Sciatic nerve (tissue), 2 donors: Measurements from ENCODE around the gene SFRP2. TPM values are rescaled to one million over a fixed set of nuclear protein-coding genes. Genes with fewer than 3 reads are reported as not detected.
A peak's percentile ranks its signal among the peaks of the same experiment; 100 is the strongest.

Experiments
- ATAC-seq: fragments of 200-7000 bp; cut with Tn5 transposase; one replicate; pipeline ENCODE4 v1.9.1; 2020; ENCODE audit warnings: mild to moderate bottlenecking, moderate library complexity
- DNase-seq: peaks from one replicate; pipeline ENCODE4 v3.0.0-alpha.2; 2020; ENCODE audit warnings: low spot score
- intact Hi-C: fragments of 100-400 bp; cut with DNase I; formaldehyde crosslinking; loops from one replicate; pipeline ENCODE4 v1.14.2; 2022
- total RNA-seq: library from RNA; stranded (reverse); fragmentation: NEBNext Ultra II Directional; extraction: Animal tissue kit (Norgen Biotek cat#: 25700); gene quantifications from one replicate; pipeline ENCODE4 v1.2.1, GENCODE V29; 2021
- donor health status: DM: no; HTN: no; CAD: no.
- donor health status: DM: no; HTN: no; CAD: no.

SFRP2 gene
- total RNA-seq, 1 donor from 2014 or later, result 126 TPM

GRCh38 chr4:153799694-153800074 is 10.8 kb upstream of the SFRP2 start:
- intact Hi-C loops, result no loop called here
- peak; percentile 81 for ATAC-seq
- no peak for DNase-seq

- DNase-seq (no peak), ATAC-seq (peak; percentile 43)
- intact Hi-C loops, result no loop called here
Observed at GRCh38 chr4:153798901-153799693, 10.2 kb upstream of the SFRP2 start.

- DNase-seq (no peak), ATAC-seq (peak; percentile 51)
- intact Hi-C loops, result no loop called here
Observed at GRCh38 chr4:153798420-153798819, 9.5 kb upstream of the SFRP2 start.

GRCh38 chr4:153794006-153794405 is 5.1 kb upstream of the SFRP2 start:
- intact Hi-C loops, result no loop called here

GRCh38 chr4:153792618-153793247 is 3.9 kb upstream of the SFRP2 start:
- intact Hi-C loops, result no loop called here
- no peak for ATAC-seq

More at GRCh38 chr4:153794006-153794405, 5.1 kb upstream of the SFRP2 start:
- DNase-seq, result no peak
- no peak for ATAC-seq

GRCh38 chr4:153791746-153792617 is 3.1 kb upstream of the SFRP2 start:
- DNase-seq, result peak; percentile 85
- intact Hi-C loops, result no loop called here
- peak; percentile 81 for ATAC-seq

More at GRCh38 chr4:153792618-153793247, 3.9 kb upstream of the SFRP2 start:
- DNase-seq, result no peak

- ATAC-seq, result peak; percentile 60
- intact Hi-C loops, result no loop called here
Observed at GRCh38 chr4:153790962-153791551, 2.2 kb upstream of the SFRP2 start.

GRCh38 chr4:153790500-153790865 is 1.6 kb upstream of the SFRP2 start:
- ATAC-seq (no peak), DNase-seq (no peak)
- intact Hi-C loops, result no loop called here

More at GRCh38 chr4:153790962-153791551, 2.2 kb upstream of the SFRP2 start:
- DNase-seq, result peak; percentile 65

- DNase-seq, result no peak
- intact Hi-C loops, result no loop called here
- ATAC-seq, result no peak
Observed at GRCh38 chr4:153789741-153790499, 1.0 kb upstream of the SFRP2 start.

GRCh38 chr4:153788051-153788412 is 851 bp downstream of the SFRP2 start:
- intact Hi-C loops, result no loop called here
- DNase-seq, result no peak
- ATAC-seq, result no peak

- intact Hi-C loops, result no loop called here
- ATAC-seq (no peak), DNase-seq (no peak)
Observed at GRCh38 chr4:153787575-153787974, 1.3 kb downstream of the SFRP2 start.

- no peak for DNase-seq
- intact Hi-C loops, result no loop called here
- no peak for ATAC-seq
Observed at GRCh38 chr4:153787061-153787560, 1.8 kb downstream of the SFRP2 start.

GRCh38 chr4:153785910-153786721 is 2.8 kb downstream of the SFRP2 start:
- ATAC-seq (no peak), DNase-seq (no peak)
- intact Hi-C loops, result no loop called here

- intact Hi-C loops, result no loop called here
- no peak for ATAC-seq
- DNase-seq, result no peak
Observed at GRCh38 chr4:153784166-153784699, 4.7 kb downstream of the SFRP2 start.

- no peak for DNase-seq
- ATAC-seq, result peak; percentile 14
- intact Hi-C loops, result no loop called here
Observed at GRCh38 chr4:153782581-153782980, 6.3 kb downstream of the SFRP2 start.

GRCh38 chr4:153781717-153782416 is 7.0 kb downstream of the SFRP2 start:
- DNase-seq (no peak), ATAC-seq (peak; percentile 81)
- intact Hi-C loops, result no loop called here

- ATAC-seq (no peak), DNase-seq (no peak)
- intact Hi-C loops, result no loop called here
Observed at GRCh38 chr4:153781280-153781679, 7.6 kb downstream of the SFRP2 start.
